ENCODE data around the gene NEK7.

GRCh38 chr1:198231779-198232178, 75.0 kb downstream of the NEK7 start:
- no peak for TF ChIP-seq SUZ12 (IDR thresholded peaks at IDR 0.05; ENCODE audit: extremely low read depth, insufficient read depth, insufficient read length)
- TF ChIP-seq YY1 (IDR thresholded peaks at IDR 0.05; ENCODE audit: insufficient read depth, insufficient read length): no peak

Data from NT2/D1 (cell line).